Measurements from ENCODE around the gene M6PR. TPM values are rescaled to one million over a fixed set of nuclear protein-coding genes. Genes with fewer than 3 reads are reported as not detected.

M6PR gene
- total and polyA plus RNA-seq, 2 of the 8 experiments (the other 6 are each of a cell fraction or from before 2014, with no cell fraction given) = 106 to 122 TPM

DNA sequence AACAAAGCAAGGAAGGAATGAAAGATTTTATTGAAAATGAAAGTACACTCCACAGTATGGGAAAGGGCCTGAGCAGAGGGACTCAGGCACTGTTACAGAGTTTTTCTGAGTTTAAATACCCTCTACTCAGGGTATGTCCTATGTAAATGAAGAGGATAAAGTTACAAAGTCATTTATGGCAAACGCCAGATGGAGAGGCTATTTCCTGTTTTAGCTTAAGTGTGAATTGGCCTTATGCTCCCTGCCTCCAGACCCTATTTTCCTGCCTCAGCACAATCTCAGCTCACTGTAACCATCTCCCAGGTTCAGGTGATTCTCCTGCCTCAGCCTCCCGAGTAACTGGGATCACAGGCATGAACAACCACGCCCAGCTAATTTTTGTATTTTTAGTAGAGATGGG, 41.9 kb downstream of the M6PR start:
- peak overlapping the region; percentile 60 for H3K27ac ChIP-seq (ENCODE audit: low read depth, low read length)
- H3K79me2 ChIP-seq (ENCODE audit: control insufficient read depth in 1 of 2, insufficient read depth in 2 of 2, low read length in 2 of 2) = no peaks in the 10 kb centered on the region
- H2BK120ac ChIP-seq (replicated peaks; ENCODE audit: low read depth, low read length) = peak overlapping the region; percentile 85
- H3K9ac ChIP-seq (replicated peaks in 1 of 4; ENCODE audit: extremely low read depth in 1 of 4, low read depth in 3 of 4, low read length in 3 of 4) = no peak overlapping the region
- TF ChIP-seq KDM5A (IDR thresholded peaks at IDR 0.05; ENCODE audit: low read length) = no peak
- TF ChIP-seq SIRT6 (IDR thresholded peaks at IDR 0.05; ENCODE audit: low read length) = no peak
- no peak for TF ChIP-seq BACH1 (IDR thresholded peaks at IDR 0.05; ENCODE audit: low read length)
- 0 out of 2 replicates have a peak, but pooled peaks have one; percentile 16 for TF ChIP-seq TBP (IDR thresholded peaks at IDR 0.05; ENCODE audit: low read depth, low read length)
- no peak for TF ChIP-seq CEBPB (IDR thresholded peaks at IDR 0.05; ENCODE audit: low read depth, low read length)
- no peak for TF ChIP-seq SIN3A (conservative IDR thresholded peaks at IDR 0.05 in 1 of 2, IDR thresholded peaks at IDR 0.05 in 1 of 2; ENCODE audit: low read depth in 1 of 2, low read length in 2 of 2)
- TF ChIP-seq JUN (IDR thresholded peaks at IDR 0.05; ENCODE audit: low read depth, low read length) = no peak
- no peaks in the 10 kb centered on the region for H3K27me3 ChIP-seq (replicated peaks in 1 of 4; ENCODE audit: control insufficient read depth in 3 of 4, extremely low read depth in 1 of 4, insufficient read depth in 3 of 4, low read length in 3 of 4)
- H2BK20ac ChIP-seq (ENCODE audit: low read length) = peak overlapping the region; percentile 11; the same call in 1 of the 2 replicates
- H2AK5ac ChIP-seq (ENCODE audit: low read depth, low read length) = no peak overlapping the region
- H2BK12ac ChIP-seq (ENCODE audit: low read depth, low read length) = peak overlapping the region; percentile 94; the same call in 1 of the 2 replicates
- H3K9me3 ChIP-seq (ENCODE audit: insufficient read depth in 2 of 2, low read depth in 1 of 2, low read length in 1 of 2) = no peaks in the 10 kb centered on the region
- POLR2A ChIA-PET (ENCODE audit: partially characterized antibody) = interaction anchor here (0.9 to 3.8 kb wide), 4 partner anchors 12 to 85 kb away, joined by 3 to 16 read pairs (median 3); partner anchors contain the start of gene A2ML1
- H3K4me1 ChIP-seq (replicated peaks in 1 of 4; ENCODE audit: control insufficient read depth in 3 of 4, insufficient read depth in 4 of 4, low read length in 3 of 4) = peaks cover 4 to 28% (median 24%) of the 10 kb centered on the region in 4 experiments
- peak overlapping the region in 1 of 2 experiments; percentile 52; a peak in 2 of 4 replicates for H3K4me2 ChIP-seq (ENCODE audit: insufficient read depth in 1 of 2, low read depth in 2 of 2, low read length in 2 of 2)
- H3K56ac ChIP-seq (replicated peaks; ENCODE audit: insufficient read length, low read depth, low read length) = no peak overlapping the region
- FAIRE-seq = no peak
- no peaks in the 10 kb centered on the region for H4K20me1 ChIP-seq (replicated peaks in 1 of 2; ENCODE audit: control insufficient read depth in 1 of 2, insufficient read depth in 2 of 2, low read length in 2 of 2)
- H2BK5ac ChIP-seq (ENCODE audit: low read depth, low read length) = peak overlapping the region; percentile 86
- H4K5ac ChIP-seq (ENCODE audit: insufficient read length, low read depth, low read length) = peak overlapping the region; percentile 83
- H3K79me1 ChIP-seq (ENCODE audit: low read depth, low read length) = no peaks in the 10 kb centered on the region
- H3K23ac ChIP-seq (ENCODE audit: insufficient read length) = no peak overlapping the region
- no peak overlapping the region for H2BK15ac ChIP-seq (ENCODE audit: low read length)
- no peak for DNase-seq (ENCODE audit: low read depth in 1 of 2, low spot score in 2 of 2)
- H3K14ac ChIP-seq (ENCODE audit: insufficient read length) = no peak overlapping the region
- H3K23me2 ChIP-seq (ENCODE audit: low read depth, low read length) = no peaks in the 10 kb centered on the region; the same call in none of the 2 replicates
- H3K36me3 ChIP-seq (ENCODE audit: control insufficient read depth in 2 of 4, insufficient read depth in 4 of 4, low read length in 3 of 4) = no peaks in the 10 kb centered on the region
- no peak overlapping the region for H2AFZ ChIP-seq (ENCODE audit: low read length)
- WGBS, 2 experiments (ENCODE audit: extremely low coverage in 1 of 2, insufficient coverage in 1 of 2, insufficient read length in 1 of 2, insufficient replicate concordance in 2 of 2, low coverage in 1 of 2, low lambda C conversion rate in 2 of 2, missing lambda C conversion rate in 1 of 2) = 75% methylated on average over 3 of the region's 3 CpGs; no CpG with 5 or more reads in 1 of the 2 experiments
- no peak overlapping the region for H4K8ac ChIP-seq (ENCODE audit: extremely low read depth, insufficient read depth, low read length)
- H3K4ac ChIP-seq (replicated peaks; ENCODE audit: insufficient read length, low read depth, low read length) = no peak overlapping the region
- H3K4me3 ChIP-seq (ENCODE audit: extremely low read depth in 1 of 4, insufficient read depth in 2 of 4, low read depth in 3 of 4, low read length in 4 of 4) = no peak overlapping the region; a peak in 1 of 8 replicates
- CTCF ChIA-PET (ENCODE audit: partially characterized antibody) = interaction anchor here (1.6 kb wide), 1 partner anchor 226 kb away, joined by 3 read pairs; no protein-coding TSS in a partner anchor
- H4K91ac ChIP-seq (replicated peaks; ENCODE audit: insufficient read length, low read length) = peak overlapping the region; percentile 5
- H3K18ac ChIP-seq (ENCODE audit: extremely low read depth, low read length) = peak overlapping the region; percentile 76; the same call in 1 of the 2 replicates

Data from H1 (cell line).